Measurements from ENCODE around the gene FNBP1L. TPM values are rescaled to one million over a fixed set of nuclear protein-coding genes. Genes with fewer than 3 reads are reported as not detected.

The FNBP1L gene
- total RNA-seq, 1 experiment from 2014 or later = 72.7 TPM

GRCh38 chr1:93441589-93441988, 6.3 kb upstream of the FNBP1L start:
- Mint-ChIP-seq H3K9me3 (ENCODE audit: low read depth, unreplicated experiment) (no peaks in the 10 kb centered on the region), H3K4me3 (ENCODE audit: low read depth, unreplicated experiment) (no peak overlapping the region), H3K4me1 (ENCODE audit: low read depth, unreplicated experiment) (peaks cover 26% of the 10 kb centered on the region), H3K36me3 (ENCODE audit: insufficient read depth, unreplicated experiment) (peaks cover 5% of the 10 kb centered on the region), H3K27me3 (ENCODE audit: unreplicated experiment) (no peaks in the 10 kb centered on the region), H3K27ac (ENCODE audit: unreplicated experiment) (peak overlapping the region; percentile 14)
- BruUV-seq (replicated peaks) = no TSS peak
- no peak for TF ChIP-seq CTCF (IDR thresholded peaks at IDR 0.05; ENCODE audit: unreplicated experiment)
- intact Hi-C loops (cut with micrococcal nuclease; ENCODE audit: unreplicated experiment) = loop anchor here (10.0 kb wide), 1 partner anchor 243 kb away; the partner anchor contains the start of gene BCAR3
- no peak for DNase-seq
- CTCF ChIA-PET = interaction anchor here (1.0 to 1.1 kb wide), 2 partner anchors 111 to 188 kb away, joined by 3 read pairs; no protein-coding TSS in a partner anchor

- DNase-seq = peak; percentile 58
- H3K4me3 Mint-ChIP-seq (ENCODE audit: low read depth, unreplicated experiment) = no peak overlapping the region
- no peaks in the 10 kb centered on the region for H3K9me3 Mint-ChIP-seq (ENCODE audit: low read depth, unreplicated experiment)
- peak overlapping the region; percentile 14 for H3K27ac Mint-ChIP-seq (ENCODE audit: unreplicated experiment)
- H3K36me3 Mint-ChIP-seq (ENCODE audit: insufficient read depth, unreplicated experiment) = peaks cover 10% of the 10 kb centered on the region
- CTCF ChIA-PET = interaction anchor here (0.6 to 1.1 kb wide), 3 partner anchors 110 to 603 kb away, joined by 3 to 5 read pairs (median 3); no protein-coding TSS in a partner anchor
- peaks cover 31% of the 10 kb centered on the region for H3K4me1 Mint-ChIP-seq (ENCODE audit: low read depth, unreplicated experiment)
- no TSS peak for BruUV-seq (replicated peaks)
- intact Hi-C loops (cut with micrococcal nuclease; ENCODE audit: unreplicated experiment) = loop anchor here (10.0 kb wide), 1 partner anchor 243 kb away; the partner anchor contains the start of gene BCAR3
- no peaks in the 10 kb centered on the region for H3K27me3 Mint-ChIP-seq (ENCODE audit: unreplicated experiment)
- TF ChIP-seq CTCF (IDR thresholded peaks at IDR 0.05; ENCODE audit: unreplicated experiment) = no peak
Measured at GRCh38 chr1:93442008-93442666, 5.8 kb upstream of the FNBP1L start.

- CTCF ChIA-PET = interaction anchor here (0.6 to 1.1 kb wide), 4 partner anchors 106 to 602 kb away, joined by 3 to 5 read pairs (median 3); no protein-coding TSS in a partner anchor
- no peak for DNase-seq
- H3K4me1 Mint-ChIP-seq (ENCODE audit: low read depth, unreplicated experiment) = peaks cover 35% of the 10 kb centered on the region
- TF ChIP-seq CTCF (IDR thresholded peaks at IDR 0.05; ENCODE audit: unreplicated experiment) = no peak
- H3K27ac Mint-ChIP-seq (ENCODE audit: unreplicated experiment) = no peak overlapping the region
- H3K9me3 Mint-ChIP-seq (ENCODE audit: low read depth, unreplicated experiment) = no peaks in the 10 kb centered on the region
- peaks cover 16% of the 10 kb centered on the region for H3K36me3 Mint-ChIP-seq (ENCODE audit: insufficient read depth, unreplicated experiment)
- H3K27me3 Mint-ChIP-seq (ENCODE audit: unreplicated experiment) = no peaks in the 10 kb centered on the region
- no TSS peak for BruUV-seq (replicated peaks)
- H3K4me3 Mint-ChIP-seq (ENCODE audit: low read depth, unreplicated experiment) = no peak overlapping the region
- intact Hi-C loops (cut with micrococcal nuclease; ENCODE audit: unreplicated experiment) = loop anchor here (10.0 kb wide), 1 partner anchor 242 kb away; the partner anchor contains the start of gene BCAR3
Measured at GRCh38 chr1:93442741-93443140, 5.2 kb upstream of the FNBP1L start.

GRCh38 chr1:93443454-93443853, 4.5 kb upstream of the FNBP1L start:
- H3K4me1 Mint-ChIP-seq (ENCODE audit: low read depth, unreplicated experiment) = peaks cover 35% of the 10 kb centered on the region
- no peak for TF ChIP-seq CTCF (IDR thresholded peaks at IDR 0.05; ENCODE audit: unreplicated experiment)
- no peak for DNase-seq
- no peaks in the 10 kb centered on the region for H3K27me3 Mint-ChIP-seq (ENCODE audit: unreplicated experiment)
- H3K4me3 Mint-ChIP-seq (ENCODE audit: low read depth, unreplicated experiment) = no peak overlapping the region
- peaks cover 23% of the 10 kb centered on the region for H3K36me3 Mint-ChIP-seq (ENCODE audit: insufficient read depth, unreplicated experiment)
- H3K9me3 Mint-ChIP-seq (ENCODE audit: low read depth, unreplicated experiment) = no peaks in the 10 kb centered on the region
- H3K27ac Mint-ChIP-seq (ENCODE audit: unreplicated experiment) = no peak overlapping the region
- BruUV-seq (replicated peaks) = no TSS peak
- intact Hi-C loops (cut with micrococcal nuclease; ENCODE audit: unreplicated experiment) = loop anchor here (10.0 kb wide), 1 partner anchor 241 kb away; the partner anchor contains the start of gene BCAR3
- CTCF ChIA-PET = no interaction called here
